HG02610 (cell line): Measurements from ENCODE around the gene HES1.

ENCODE experiments used
- ATAC-seq: cut with Tn5 transposase; IDR thresholded peaks from one replicate; pipeline ENCODE4 v1.9.1; 2021; ENCODE audit warnings: mild to moderate bottlenecking, moderate library complexity; ENCODE audit not compliant: unreplicated experiment

The HES1 gene

DNA sequence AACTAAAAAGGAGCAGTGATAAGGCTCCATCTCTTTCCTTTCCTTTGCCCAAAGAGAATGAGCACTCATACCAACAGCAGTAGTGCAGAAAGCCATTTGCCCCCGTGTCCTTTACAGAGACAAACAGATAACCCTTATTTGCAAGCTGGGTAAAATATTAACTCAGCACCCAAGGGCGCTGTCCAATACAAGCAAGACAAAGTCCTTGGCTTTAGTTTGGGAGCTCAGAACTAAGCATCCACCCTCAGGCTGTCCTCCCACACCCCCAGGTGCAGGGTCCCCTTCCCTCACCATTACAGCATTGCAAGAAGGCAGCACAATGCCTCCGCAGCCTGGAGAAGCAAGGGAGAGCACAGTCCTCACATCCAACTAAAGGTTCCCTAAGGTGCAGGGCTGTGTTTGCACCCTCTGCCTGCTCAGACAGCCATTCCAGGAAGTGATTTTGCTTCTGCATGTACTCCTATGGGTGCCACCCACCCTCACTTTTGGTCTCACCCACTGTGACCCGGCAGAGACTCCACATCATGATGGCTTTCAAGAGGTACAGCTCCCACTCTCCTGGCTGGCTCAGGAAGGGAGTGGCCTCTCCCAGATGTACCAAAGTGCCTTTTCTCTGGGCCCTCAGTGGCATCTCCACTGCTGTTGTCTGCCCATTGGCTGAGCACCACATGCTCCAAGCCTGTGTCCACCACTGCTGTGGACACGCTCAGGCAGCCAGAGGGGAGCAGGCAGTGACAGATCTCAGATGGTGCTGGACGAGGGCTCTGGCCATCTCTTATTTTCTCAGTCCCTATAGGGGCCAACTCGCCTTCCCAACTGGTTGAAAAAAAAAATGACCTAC lies 34.1 kb upstream of the HES1 start:
- ATAC-seq = no peak

DNA sequence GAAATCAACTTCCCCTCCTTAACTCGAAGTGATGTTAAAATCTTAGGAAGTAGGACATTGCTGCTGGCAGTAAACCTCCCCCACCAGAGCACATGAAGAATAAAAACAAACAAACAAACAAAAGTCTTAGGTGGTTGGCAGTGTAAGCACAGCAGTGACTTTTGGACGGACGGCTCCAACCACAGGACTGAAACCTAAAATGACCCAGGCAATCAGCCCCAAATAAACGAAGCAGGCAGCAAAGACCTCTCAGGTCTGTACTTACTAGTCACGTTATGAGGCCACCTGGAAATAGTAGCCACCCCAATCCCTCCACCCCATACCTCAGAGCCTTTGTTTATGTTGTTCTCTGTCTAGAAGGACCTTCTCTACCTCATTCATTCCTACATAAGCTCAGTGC lies 33.5 kb upstream of the HES1 start:
- no peak for ATAC-seq

DNA sequence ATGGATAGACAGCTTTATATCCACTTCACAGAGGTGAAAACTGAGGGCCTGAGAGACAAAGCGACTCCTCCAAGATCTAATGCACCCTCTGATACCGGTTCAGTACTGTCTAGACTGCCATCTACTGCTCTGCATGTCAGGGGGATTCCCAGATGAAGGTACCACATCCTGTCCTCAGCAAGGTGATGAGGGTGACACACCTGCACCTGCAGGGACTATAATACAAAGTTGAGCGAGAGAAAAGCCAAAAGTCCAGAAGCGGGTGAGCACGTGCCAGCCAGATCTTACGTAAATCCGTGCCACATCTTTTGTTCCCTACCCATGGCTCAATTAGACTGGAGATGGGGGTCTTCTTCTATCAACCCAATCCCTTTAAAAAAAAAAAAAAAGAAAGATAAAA lies 32.4 kb upstream of the HES1 start:
- ATAC-seq = peak; percentile 23

DNA sequence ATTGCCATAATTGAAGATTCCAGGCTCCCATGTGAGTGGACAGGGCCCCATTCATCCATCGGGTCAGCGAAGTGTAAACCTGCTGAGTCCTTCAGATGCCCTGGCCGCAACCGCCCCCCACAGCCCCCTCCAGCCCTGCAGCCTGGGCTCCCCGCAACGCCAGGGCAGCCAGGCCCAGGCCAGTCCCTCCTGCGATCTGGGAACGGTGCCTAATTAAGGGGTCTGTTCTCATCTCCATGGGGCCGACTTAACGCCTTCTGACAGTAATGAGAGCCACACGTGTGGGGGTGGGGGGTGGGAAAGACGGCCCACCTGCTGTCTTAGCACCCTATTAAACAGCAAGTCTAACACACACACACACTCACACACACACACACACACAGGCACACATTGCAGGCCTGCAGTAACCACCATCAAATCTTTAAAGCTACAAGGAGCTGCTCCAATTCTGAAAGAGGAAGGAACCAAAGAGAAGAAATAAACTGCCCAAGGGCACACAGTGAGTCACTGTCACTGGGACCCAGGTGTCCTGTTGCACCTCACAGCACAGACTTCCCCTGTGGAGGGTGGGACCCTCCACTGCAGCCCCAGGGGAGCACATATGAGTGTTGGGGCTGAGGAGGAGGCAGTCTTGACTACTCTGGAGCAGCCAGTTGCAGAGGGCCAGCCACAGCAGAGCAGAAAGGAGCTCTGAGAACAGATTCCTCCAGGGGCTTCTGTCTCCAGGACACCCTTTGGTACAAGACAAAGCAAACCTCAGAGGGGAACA lies 31.8 kb upstream of the HES1 start:
- ATAC-seq = peak; percentile 62

DNA sequence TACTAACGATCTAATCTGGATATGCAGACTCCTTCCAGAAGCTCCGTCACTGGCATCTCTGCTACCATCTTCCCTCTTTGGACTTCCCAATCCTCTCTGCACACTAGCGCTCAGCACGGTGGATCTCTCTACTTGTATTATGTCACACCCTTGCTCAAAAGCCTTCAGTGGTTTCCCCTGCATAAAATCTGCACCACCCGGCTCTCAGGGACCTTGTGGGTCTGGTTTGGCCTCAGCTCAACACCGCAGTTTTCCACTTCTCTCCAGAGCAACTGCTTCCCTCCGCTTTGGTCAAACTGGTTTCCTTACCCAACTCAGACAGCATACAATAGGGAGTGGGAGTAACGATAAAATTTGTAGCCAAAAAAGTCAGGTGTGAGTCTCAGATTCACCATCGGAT lies 30.7 kb upstream of the HES1 start:
- ATAC-seq = no peak

DNA sequence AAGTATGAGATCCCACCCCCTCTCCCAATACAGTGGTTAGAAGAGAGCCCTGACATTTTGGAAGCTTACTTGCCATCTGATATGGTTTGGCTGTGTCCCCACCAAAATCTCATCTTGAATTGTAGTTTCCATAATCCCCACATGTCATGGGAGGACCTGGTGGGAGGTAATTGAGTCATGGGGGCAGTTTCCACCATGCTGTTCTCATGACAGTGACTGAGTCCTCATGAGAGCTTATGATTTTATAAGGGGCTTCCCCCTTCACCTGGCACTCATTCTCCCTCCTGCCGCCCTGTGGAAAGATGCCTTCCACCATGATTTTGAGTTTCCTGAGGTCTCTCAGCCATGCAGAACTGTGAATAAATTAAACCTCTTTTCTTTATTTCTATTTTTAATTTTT lies 28.8 kb upstream of the HES1 start:
- ATAC-seq = no peak

DNA sequence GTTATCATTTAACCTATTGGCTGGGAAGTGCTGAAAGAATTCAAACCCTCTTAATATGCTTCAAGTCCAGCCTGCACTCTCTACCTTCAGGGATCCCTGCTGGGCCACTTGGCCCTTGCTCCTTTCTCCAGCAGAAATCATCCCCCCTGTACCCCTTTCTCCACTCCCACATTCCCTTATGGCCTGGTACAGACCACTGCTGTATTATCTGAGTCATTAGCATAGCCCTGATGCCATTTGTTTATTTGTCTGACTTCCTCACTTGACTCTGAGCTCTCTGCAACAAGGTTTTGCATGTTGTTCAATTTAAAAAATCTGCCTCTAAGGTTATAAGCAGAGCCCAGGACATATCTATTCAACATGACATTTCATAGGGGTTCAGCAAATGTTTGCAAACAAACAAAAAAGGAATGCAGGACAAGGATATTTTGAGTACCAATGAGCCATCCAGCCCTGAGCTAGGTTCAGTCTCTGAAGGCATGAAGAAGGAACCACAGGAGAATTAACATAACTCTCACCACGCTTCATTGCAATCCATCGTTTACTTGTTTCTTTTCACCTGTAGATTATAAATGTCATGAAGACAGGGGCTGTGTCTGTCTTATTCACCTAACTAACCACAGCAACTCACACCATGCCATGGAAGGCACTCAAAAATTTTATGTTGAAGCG lies 26.6 kb upstream of the HES1 start:
- no peak for ATAC-seq

DNA sequence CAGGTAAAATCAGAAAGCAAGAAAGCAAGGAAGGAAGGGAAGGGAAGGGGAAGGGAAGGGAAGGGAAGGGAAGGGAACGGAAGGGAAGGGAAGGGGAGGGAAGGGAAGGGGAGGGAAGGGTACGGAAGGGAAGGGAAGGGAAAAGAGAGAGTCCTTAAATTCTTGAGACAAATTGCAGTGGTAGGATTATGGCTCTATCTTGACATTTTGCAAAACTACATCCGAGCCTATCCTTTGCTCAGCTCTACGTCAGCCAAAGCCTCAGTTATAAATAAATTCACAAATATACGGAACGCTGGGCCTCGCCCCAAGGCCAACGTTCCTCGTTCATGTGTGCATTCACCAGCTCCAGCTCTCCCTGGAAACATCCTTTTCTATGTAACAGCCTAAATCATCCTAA lies 25.5 kb upstream of the HES1 start:
- ATAC-seq = no peak

DNA sequence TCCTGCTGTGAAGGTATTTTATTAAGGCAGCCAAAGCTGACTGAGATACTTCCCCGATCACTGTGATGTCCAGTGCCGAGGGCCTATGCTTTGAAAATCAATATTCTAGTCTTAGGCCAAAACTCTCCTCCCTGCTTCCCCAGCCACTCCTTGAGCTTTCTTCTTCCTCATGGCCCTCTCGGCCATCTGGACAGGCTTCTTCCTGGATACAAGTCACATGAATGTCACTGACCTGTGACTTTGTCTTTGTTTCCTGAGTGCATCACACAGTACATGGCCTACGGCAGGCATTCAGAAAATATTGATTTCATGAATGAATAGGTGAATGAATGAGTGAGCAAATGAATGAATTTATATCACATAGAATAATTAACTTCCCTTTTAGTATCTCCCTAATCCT lies 24.6 kb upstream of the HES1 start:
- ATAC-seq = no peak

DNA sequence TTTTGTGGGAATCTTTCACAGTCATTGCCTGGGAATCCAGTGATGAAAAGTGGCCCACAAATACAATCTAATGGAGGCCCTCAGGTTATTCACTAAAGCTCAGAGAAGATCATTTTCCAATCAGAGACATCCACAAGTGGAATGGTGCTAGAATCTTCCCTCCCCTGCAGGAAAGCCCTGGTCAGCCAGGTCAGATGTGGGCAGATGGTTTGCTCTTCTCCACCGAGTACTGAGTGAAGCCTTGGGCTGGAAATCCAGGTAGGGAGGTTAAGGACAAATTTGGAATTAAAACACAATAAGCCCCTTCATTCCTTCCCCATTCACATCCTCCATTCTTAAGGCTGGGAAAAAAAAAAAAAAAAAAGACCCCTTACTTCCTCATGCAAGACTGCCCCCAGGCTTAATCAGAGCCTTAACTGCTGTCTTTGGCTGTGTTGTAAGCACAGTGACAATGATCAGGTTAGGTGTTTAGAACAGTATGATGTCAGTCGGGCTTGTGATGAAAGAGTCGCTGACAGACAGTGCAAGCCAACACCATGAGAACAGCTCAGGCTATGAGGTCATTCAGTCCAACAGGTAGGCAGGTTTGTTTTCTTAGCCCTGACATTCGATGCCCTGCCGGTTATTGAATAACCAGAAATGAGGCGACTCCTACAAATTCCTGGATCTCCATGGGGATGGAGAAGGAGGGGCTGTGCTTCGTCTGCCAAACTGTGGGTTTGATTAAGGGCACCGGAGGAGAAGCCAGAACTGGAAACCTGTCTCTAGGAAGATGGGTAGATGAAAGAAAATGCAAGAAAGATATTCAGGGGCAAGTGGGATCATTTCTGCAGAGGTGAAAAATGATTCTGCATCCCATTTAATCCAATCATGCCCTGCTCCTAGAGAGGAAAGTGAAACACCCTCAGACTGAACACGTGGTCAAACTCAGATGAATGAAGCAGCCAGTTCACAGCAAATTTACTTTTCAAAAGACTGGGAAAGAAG lies 23.5 kb upstream of the HES1 start:
- no peak for ATAC-seq

DNA sequence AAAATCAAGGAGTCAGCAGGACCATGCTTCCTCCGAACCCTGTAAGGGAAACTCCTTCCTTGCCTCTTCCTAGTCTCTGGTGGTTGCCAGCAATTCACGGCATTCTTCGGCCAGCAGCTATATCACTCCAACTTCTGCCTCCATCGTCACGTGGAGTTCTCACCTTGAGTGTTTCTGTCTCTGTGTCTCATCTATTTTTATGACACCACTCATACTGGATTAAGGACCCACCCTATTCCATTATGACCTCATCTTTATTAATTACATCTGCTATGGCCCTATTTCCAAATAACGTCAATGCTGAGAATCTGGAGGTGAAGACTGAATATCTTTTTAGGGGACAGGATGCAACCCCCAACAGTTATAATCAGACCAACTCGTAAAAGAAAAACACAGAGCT lies 21.8 kb upstream of the HES1 start:
- no peak for ATAC-seq

DNA sequence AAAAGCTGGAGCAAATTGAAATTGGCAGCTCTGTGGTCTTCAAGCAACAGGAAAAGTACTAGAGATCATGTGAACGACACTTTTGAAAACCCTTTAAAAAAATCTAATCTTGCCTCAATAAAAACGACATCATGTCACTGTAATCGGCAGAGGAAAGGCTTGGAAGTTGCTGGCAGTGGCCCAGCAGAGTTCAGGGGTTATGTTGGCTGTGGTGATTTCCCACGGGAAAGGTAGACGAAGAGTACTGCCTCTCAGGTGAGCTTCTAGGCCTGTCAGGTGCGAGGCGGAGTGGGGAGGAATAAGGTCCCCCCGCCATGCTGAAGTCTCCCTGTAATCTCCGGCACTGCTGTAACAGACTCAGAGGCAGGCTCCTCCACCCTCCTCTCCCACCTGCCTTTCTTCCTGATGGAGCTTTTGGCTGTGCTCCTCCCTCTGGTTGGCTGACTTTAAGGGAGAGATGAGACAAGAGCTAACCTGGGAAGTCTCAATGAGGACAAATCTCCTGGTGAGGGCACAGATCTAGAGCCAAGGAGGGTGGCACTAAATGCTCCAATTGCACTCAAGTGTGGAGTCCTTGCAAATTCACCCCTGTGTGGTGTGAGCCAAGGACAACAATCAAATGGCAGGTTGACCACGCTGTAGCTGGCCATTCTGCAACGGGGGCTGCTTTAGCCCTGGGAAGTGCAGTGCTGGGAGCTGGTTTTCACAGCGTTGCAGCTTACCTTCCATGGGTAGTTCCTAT lies 18.7 kb upstream of the HES1 start:
- no peak for ATAC-seq

DNA sequence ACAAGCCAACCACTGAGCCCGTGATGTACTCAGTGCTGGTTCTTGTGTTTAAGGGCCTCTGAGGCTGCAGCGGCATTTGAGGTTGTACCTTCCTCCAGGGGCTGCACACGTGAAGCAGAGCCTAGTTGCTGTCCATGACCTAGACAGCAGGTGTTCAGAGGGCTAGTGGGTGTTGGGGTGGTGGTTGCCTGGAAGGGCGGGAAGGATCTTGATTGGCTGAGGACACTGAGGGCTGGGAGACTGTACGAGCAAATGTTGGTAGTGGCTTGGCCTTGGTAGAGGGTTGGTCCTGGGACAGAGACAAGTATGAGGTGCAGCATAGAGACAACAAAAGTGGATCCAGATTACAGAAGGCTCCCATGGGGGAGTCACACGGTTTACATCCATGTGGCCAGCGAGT lies 17.0 kb upstream of the HES1 start:
- no peak for ATAC-seq

DNA sequence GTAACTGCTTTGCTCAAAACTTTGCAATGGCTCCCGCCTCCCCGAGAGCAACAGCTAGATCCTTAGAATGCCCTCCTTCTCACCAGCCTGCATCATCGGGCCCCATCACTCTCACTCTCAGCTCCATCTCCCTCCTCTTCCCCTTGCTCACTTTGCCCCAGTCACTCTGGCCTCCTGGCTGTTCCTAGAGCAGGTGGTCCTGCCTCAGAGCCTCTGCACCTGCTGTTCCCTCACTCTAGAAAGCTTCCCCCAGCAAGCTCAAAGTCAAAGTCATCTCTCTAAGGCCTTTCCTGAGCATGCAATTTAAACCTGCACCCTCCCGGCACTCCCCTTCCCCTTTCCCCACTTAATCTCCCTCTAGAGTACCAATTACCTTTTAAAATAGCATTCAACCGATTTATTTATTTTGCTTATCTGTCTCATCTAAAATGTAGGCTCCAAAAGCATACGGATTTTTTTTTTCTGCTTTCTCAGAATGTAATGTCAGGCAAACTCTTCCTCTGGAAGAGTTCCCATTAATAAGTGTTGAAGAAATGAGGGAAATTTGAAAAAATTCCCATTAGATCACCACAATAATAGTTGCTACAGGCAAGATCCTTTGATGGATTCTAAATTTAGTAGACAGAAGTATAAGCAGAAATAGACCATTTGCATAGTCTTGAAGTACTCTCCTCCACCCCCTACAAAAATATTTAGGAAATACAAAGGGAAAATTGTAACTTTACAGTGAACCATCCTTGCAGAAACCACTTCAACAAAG lies 15.9 kb upstream of the HES1 start:
- ATAC-seq = no peak

DNA sequence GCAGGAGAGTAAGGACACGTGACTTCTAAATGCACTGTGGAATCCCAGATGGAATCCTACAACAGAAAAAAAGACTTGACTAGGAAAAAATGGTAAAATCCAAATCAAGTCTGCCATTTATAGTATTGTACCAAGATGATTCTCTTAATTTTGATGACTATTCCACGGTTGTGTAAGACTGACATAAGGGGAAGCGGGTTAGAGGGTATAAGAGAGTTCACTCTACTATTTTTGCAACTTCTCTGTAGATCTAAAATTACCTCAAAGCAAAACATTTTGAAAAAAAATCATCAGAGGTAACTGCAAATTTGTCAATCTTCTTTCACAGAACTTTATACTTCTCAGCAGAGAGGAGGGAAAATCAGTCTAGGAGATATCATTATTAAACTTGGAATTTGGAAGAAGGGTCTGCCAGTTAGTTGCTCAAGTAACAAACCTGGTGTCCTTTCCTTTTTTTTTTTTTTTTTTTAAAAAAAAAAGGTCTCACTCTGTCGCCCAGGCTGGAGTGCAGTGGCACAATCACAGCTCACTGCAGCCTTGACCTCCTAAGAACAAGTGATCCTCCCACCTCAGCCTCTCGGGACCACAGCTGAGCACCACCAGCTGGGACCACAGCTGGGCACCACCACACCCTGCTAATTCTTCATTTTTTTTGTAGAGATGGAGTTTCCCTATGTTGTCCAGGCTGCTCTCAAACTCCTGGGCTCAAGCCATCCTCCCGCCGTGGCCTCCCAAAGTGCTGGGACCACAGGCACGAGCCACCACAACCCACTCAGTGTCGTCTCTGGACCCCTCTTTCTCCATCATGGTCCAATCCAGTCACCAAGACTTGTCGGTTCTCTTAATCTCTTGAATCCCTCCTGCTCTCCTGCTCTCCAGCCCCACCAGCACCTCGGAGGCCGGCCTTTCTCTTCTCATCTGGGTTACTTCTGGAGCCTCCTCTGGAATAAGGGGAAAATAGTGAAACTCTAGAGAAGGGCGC lies 14.9 kb upstream of the HES1 start:
- no peak for ATAC-seq

DNA sequence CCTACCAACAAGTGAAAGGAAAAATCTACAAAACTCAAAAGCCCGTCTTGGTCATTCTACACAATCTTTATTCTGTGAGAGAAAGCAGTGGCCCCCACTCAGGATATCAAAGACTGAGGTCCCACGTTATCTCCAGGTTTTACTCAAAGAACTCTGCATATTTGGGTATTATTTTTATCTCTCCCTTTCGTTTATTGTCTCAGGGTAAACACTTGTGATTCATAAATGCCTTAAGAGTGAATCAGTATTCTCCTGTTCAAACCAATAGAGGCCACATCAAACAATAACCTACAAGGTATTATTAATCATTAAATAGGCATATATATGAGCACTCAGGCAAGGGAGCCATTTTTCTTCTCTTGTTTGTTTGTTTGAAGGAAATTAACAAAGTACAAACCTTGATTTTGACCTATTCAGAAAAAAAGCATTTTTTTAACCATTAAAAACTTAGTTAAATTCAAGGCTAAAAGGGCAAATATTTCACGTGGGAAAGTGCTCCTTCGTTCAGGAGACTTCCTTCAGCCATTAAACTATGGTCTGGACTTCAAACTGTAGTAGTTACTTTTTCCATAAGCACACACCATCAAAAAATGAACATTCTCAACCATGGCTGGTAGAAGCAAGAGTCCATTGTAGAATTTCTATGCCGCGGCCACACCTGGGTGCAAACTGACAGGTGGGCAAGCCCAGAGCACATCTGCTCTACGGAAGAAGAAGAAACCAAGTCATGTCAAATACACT lies 13.9 kb upstream of the HES1 start:
- peak; percentile 51 for ATAC-seq

DNA sequence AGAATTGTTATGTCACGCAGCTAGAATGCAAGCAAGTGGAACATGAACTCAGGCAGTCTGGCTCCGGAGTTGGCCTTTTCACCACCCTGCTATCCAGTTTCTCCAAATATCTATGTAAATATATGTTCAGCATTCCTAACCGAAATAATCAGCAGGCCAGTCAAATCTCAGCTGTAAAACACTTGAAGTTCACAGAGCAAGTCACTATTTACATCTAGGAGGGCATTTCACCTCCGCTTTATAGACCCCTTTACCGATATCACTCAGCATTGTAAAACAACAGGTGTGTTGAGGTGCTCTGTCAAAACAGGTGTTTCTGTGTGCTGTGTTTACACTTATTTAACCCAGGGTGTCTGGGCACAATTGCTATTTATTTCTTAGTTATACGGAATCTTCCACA lies 12.2 kb upstream of the HES1 start:
- ATAC-seq = no peak
